Kidney (tissue), 14 donors: Measurements from ENCODE around the gene TBCEL. TPM values are rescaled to one million over a fixed set of nuclear protein-coding genes. Genes with fewer than 3 reads are reported as not detected.

Experiments used
- DNase-seq, 5 donors: peaks; one replicate each; pipeline ENCODE4 v3.0.0-alpha.2; 2013 to 2020
- FAIRE-seq: peaks from 2 replicates; lab custom pipeline; 2012; peaks lifted over from hg19 to GRCh38; lab: Jason Lieb, UNC
- H3K27ac ChIP-seq, 2 donors: one replicate each; pipeline ENCODE4 v1.7.0; 2013; ENCODE audit warnings: low read depth in 2 of 2, low read length in 2 of 2, inconsistent platforms in 1 of 2
- H3K27me3 ChIP-seq: one replicate; pipeline ENCODE4 v1.7.1; 2013; ENCODE audit warnings: low read length, inconsistent platforms; ENCODE audit not compliant: control insufficient read depth, insufficient read depth
- H3K36me3 ChIP-seq, 3 donors: one replicate each; pipeline versions ENCODE4 v1.7.0 to v1.7.1; 2013; ENCODE audit warnings: low read length in 3 of 3, control low read depth in 1 of 3, inconsistent platforms in 1 of 3; ENCODE audit not compliant: insufficient read depth in 3 of 3, control insufficient read depth in 2 of 3
- H3K4me1 ChIP-seq, 3 donors: one replicate each; pipeline versions ENCODE4 v1.7.0 to v1.7.1; 2013; ENCODE audit warnings: low read length in 3 of 3, inconsistent platforms in 1 of 3, low read depth in 1 of 3; ENCODE audit not compliant: control insufficient read depth in 2 of 3, insufficient read depth in 2 of 3
- H3K4me3 ChIP-seq, 3 donors: one replicate each; pipeline versions ENCODE4 v1.7.0 to v1.8.1; 2013; ENCODE audit warnings: low read length in 3 of 3, control low read depth in 1 of 3, inconsistent platforms in 1 of 3
- H3K9ac ChIP-seq, 3 donors: one replicate each; pipeline versions ENCODE4 v1.7.0 to v1.7.1; 2013; ENCODE audit warnings: low read length in 3 of 3, control low read depth in 1 of 3, inconsistent platforms in 1 of 3
- H3K9me3 ChIP-seq, 3 donors: one replicate each; pipeline versions ENCODE4 v1.7.0 to v1.7.1; 2013; ENCODE audit warnings: low read length in 3 of 3, control low read depth in 1 of 3, inconsistent platforms in 1 of 3; ENCODE audit not compliant: control insufficient read depth in 2 of 3, insufficient read depth in 1 of 3
- intact Hi-C: fragments of 100-400 bp; cut with DNase I; formaldehyde crosslinking; loops from one replicate; pipeline ENCODE4 v1.11.1; 2022
- polyA plus RNA-seq: library from polyadenylated mRNA; stranded (reverse); fragments of 350-450 nt; fragmentation: Illumina TruSeq; extraction: RNeasy Lipid Tissue Mini Kit (QIAGEN cat#74804); gene quantifications from one replicate; pipeline ENCODE4 v1.2.3, GENCODE V29; 2014; ENCODE audit warnings: low read depth, low replicate concordance; ENCODE audit not compliant: insufficient read depth
- total RNA-seq: library from RNA; stranded (reverse); fragmentation: NEBNext Ultra II Directional; extraction: Animal tissue kit (Norgen Biotek cat#: 25700); gene quantifications from one replicate; pipeline ENCODE4 v1.2.1, GENCODE V29; 2021
- TF ChIP-seq, protein P1 (sequence below): IDR thresholded peaks from 3 replicates; pipeline ENCODE4 v1.5.1; 2012; ENCODE audit warnings: mild to moderate bottlenecking, moderate library complexity, borderline replicate concordance; ENCODE audit not compliant: insufficient read depth; ENCODE audit errors: extremely low read depth
- donor health status: control.
- donor health status: control.
- donor health status: control.
- donor health status: control.
- donor health status: control.
- donor health status: DM: yes; HTN: yes; CAD: no.
- donor health status: Normal renal cell carcinoma (clear cell type).

Gene TBCEL
- total and polyA plus RNA-seq, 2 donors from 2014 or later = 5.0 to 41.8 TPM

DNA sequence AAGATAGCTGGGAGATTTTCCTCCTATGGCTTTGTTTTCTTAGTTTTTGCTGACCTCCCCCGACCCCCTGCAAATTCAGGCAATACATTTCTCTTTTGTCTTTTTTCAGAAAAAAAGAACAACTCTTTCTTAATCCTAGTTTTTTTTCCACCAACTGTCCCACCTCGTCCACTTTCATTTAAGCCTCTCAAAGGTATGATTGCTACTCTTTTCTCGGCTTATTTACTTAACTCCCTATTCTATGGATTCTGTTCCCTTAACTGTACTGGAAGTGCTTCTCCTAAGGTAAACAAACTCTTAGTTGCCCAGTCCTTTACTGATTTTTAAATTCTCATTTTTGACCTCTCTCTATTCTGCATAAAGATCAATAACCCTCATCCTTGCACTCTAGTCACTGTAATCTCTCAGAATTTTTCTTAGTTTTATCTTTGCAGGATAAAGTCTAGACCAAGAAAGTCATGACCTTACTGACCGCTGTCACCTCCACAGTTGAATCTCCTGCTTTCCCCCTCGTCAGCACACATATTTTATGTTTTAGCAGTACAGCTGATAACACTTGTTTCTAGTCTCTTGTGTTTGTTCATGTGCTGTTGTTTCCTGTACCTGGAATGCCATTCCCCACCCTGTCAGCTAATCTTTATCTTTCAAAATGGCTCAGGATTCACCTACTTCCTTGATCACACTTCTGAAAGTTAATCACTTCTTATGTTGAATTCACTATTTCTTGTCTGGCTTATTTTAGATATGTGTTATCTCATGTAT, 14.9 kb downstream of the TBCEL start:
- Histone ChIP-seq H3K27me3 (no peaks in the 10 kb centered on the region), H3K9ac (no peak overlapping the region), H3K4me1 (peaks cover 0 to 2% (median 0%) of the 10 kb centered on the region in 3 donors), H3K4me3 (no peak overlapping the region), H3K36me3 (no peaks in the 10 kb centered on the region), H3K27ac (no peak overlapping the region), H3K9me3 (no peaks in the 10 kb centered on the region)
- FAIRE-seq (no peak), DNase-seq (no peak)
- intact Hi-C loops = no loop called here
- TF ChIP-seq, protein P1, sequence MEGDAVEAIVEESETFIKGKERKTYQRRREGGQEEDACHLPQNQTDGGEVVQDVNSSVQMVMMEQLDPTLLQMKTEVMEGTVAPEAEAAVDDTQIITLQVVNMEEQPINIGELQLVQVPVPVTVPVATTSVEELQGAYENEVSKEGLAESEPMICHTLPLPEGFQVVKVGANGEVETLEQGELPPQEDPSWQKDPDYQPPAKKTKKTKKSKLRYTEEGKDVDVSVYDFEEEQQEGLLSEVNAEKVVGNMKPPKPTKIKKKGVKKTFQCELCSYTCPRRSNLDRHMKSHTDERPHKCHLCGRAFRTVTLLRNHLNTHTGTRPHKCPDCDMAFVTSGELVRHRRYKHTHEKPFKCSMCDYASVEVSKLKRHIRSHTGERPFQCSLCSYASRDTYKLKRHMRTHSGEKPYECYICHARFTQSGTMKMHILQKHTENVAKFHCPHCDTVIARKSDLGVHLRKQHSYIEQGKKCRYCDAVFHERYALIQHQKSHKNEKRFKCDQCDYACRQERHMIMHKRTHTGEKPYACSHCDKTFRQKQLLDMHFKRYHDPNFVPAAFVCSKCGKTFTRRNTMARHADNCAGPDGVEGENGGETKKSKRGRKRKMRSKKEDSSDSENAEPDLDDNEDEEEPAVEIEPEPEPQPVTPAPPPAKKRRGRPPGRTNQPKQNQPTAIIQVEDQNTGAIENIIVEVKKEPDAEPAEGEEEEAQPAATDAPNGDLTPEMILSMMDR = no peak

DNA sequence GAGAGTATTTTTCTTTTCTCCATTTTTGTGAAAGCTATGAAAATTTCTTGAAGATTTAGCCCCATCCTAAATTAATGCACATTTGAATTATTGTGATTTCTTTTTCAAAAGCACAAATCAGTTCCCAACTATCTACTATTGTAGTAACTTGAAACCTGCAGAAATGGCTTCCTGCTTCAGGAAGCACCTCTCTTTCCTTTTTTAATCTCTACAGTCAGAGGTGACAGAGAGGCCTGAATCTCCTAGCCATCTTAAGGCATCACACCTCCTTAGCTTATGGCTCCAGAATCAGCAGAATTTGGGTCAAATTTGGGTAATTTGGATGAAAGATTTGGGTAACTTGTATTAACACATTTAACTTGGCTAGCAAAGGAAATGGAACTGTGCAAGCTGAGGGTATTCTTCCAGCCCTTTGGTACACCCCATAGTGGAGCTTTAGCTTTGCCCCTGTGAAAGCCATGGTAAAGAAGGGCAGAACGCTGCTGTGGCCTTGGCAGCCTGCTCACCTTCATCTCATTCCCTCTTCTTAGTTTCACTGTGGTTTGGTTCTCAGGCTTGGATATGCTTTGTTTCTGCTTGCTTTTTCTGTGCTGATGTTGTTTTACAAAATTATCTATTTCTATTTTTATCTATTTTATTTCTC, 16.2 kb downstream of the TBCEL start:
- no peak overlapping the region for H3K9ac ChIP-seq
- H3K27ac ChIP-seq = no peak overlapping the region
- peaks cover 0 to 2% (median 0%) of the 10 kb centered on the region in 3 donors for H3K4me1 ChIP-seq
- FAIRE-seq = no peak
- no peaks in the 10 kb centered on the region for H3K9me3 ChIP-seq
- no peaks in the 10 kb centered on the region for H3K36me3 ChIP-seq
- DNase-seq = no peak
- H3K27me3 ChIP-seq = no peaks in the 10 kb centered on the region
- TF ChIP-seq, protein P1 = no peak
- H3K4me3 ChIP-seq = no peak overlapping the region
- intact Hi-C loops = no loop called here

DNA sequence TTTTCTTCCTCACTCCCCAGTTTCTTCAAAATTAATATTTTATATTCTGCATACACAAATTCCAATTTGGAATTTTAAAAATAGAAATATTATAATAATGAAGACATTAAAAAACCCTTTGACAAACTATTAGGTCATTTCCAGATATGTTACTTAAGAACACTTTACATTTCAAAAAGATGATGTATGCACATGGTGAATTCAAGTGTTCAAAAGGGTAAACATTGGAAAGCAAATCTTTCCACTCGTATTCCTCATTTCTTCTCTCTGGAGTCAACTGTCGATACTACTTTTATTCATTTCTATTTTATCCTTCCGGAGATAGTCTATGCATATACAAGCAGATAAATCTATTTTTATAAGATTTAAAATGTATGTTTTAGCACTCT, 16.7 kb downstream of the TBCEL start:
- Histone ChIP-seq H3K4me1 (no peaks in the 10 kb centered on the region), H3K36me3 (no peaks in the 10 kb centered on the region), H3K9me3 (no peaks in the 10 kb centered on the region), H3K27ac (no peak overlapping the region), H3K9ac (no peak overlapping the region), H3K27me3 (no peaks in the 10 kb centered on the region), H3K4me3 (no peak overlapping the region)
- intact Hi-C loops = no loop called here
- DNase-seq = no peak
- TF ChIP-seq, protein P1 = no peak
- no peak for FAIRE-seq
